Suprapubic skin (tissue), 3 donors: ENCODE data around the gene CRACR2B.

ENCODE experiments used
- EP300 ChIP-seq: sonication (generic); formaldehyde crosslinking; IDR thresholded peaks from one replicate; pipeline ENCODE4 v1.6.1; 2017; ENCODE audit warnings: antibody characterized with exemption
- POLR2A ChIP-seq, 2 donors: fragments of 450-650 bp; IDR thresholded peaks; one replicate each; pipeline ENCODE4 v1.6.1; 2017; ENCODE audit warnings: antibody characterized with exemption in 2 of 2, mild to moderate bottlenecking in 2 of 2, moderate library complexity in 2 of 2
- TF ChIP-seq, protein P1 (sequence below), 2 donors: fragments of 200-600 bp in 1 of 2; fragments of 450-650 bp in 1 of 2; sonication (generic) in 1 of 2; IDR thresholded peaks; one replicate each; pipeline ENCODE4 v1.5.1; 2016 to 2019; ENCODE audit warnings: antibody characterized with exemption in 2 of 2, mild to moderate bottlenecking in 1 of 2, moderate library complexity in 1 of 2

DNA sequence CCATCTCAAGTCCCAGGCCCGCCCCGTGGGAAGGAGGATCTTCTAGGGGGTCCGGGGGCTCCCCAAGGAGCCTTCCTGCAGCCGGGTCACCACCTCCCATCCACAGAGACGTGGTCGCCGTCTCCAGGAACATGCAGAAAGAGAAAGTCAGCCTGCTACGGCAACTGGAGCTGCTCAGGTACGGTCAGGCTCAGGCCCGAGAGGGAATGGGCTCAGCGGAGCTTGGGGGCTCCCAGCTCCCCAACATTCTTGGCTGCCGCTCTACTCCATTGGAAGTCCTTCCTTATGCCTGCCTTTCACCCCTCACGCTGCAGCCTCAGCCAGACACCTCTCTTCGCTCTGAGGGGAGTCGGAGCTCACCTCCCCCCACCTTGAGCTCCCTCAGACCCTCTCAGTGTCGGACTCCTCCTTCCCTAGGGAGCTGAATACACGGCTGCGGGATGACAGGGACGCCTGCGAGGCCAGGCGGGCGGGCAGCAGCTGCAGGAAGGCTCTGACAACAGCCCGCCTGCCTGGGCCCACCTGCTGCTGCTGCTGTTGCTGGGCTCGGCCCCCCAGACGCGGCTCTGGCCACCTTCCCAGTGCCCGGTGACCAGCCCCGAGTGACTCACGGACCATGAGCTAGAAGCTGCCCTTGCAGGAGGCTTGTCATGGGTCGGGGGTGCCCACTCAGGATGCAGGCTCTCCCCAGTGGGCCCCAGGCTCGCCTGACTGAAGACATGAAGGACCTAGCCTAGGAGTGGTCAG lies 3.6 kb downstream of the CRACR2B start:
- TF ChIP-seq, protein P1, sequence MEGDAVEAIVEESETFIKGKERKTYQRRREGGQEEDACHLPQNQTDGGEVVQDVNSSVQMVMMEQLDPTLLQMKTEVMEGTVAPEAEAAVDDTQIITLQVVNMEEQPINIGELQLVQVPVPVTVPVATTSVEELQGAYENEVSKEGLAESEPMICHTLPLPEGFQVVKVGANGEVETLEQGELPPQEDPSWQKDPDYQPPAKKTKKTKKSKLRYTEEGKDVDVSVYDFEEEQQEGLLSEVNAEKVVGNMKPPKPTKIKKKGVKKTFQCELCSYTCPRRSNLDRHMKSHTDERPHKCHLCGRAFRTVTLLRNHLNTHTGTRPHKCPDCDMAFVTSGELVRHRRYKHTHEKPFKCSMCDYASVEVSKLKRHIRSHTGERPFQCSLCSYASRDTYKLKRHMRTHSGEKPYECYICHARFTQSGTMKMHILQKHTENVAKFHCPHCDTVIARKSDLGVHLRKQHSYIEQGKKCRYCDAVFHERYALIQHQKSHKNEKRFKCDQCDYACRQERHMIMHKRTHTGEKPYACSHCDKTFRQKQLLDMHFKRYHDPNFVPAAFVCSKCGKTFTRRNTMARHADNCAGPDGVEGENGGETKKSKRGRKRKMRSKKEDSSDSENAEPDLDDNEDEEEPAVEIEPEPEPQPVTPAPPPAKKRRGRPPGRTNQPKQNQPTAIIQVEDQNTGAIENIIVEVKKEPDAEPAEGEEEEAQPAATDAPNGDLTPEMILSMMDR (IDR thresholded peaks at IDR 0.05) = no peak
- TF ChIP-seq POLR2A (IDR thresholded peaks at IDR 0.05) (no peak), EP300 (no peak)
